PC-9 (cell line): ENCODE results near the gene CRTC1. TPM values are rescaled to one million over a fixed set of nuclear protein-coding genes. Genes with fewer than 3 reads are reported as not detected.

Experiments
- BruUV-seq: library from RNA; stranded (reverse); fragments of 400-500 nt; replicated peaks from 2 replicates; lab custom pipeline; 2021; lab: Mats Ljungman, UMichigan
- CTCF ChIA-PET: fragments of 300-600 bp; sonication (Branson Sonifier 250); formaldehyde crosslinking; loops from one replicate; lab custom pipeline; 2022; ENCODE audit warnings: antibody characterized with exemption; lab: Charles Lee
- POLR2A ChIA-PET: fragments of 300-600 bp; sonication (Branson Sonifier 250); formaldehyde crosslinking; loops from one replicate; lab custom pipeline; 2022; ENCODE audit warnings: antibody characterized with exemption; ENCODE audit not compliant: unreplicated experiment; lab: Charles Lee
- DNase-seq, 2 experiments: peaks; one replicate each; pipeline versions ENCODE4 v3.0.0 to v3.0.0-alpha.2; 2015 to 2022; ENCODE audit warnings: mixed read lengths in 1 of 2
- H2AFZ ChIP-seq: fragments of 200-600 bp; sonication (generic); 2 replicates; pipeline ENCODE4 v1.8.1; 2017; ENCODE audit warnings: antibody characterized with exemption
- H3F3A ChIP-seq: fragments of 200-600 bp; sonication (generic); 2 replicates; pipeline ENCODE4 v1.8.1; 2017; ENCODE audit warnings: antibody characterized with exemption, mild to moderate bottlenecking, low read depth; ENCODE audit not compliant: insufficient read depth
- H3K27ac ChIP-seq: fragments of 200-600 bp; sonication (generic); 2 replicates; pipeline ENCODE4 v1.6.1; 2016; ENCODE audit warnings: mixed run types
- H3K27me3 ChIP-seq: fragments of 200-600 bp; sonication (generic); 2 replicates; pipeline ENCODE4 v1.6.1; 2016; ENCODE audit warnings: low read depth, mixed run types; ENCODE audit not compliant: insufficient read depth
- H3K36me3 ChIP-seq: fragments of 200-600 bp; sonication (generic); 2 replicates; pipeline ENCODE4 v1.6.1; 2016; ENCODE audit warnings: low read depth, mixed run types
- H3K4me1 ChIP-seq: fragments of 200-600 bp; sonication (generic); replicated peaks from 2 replicates; pipeline ENCODE4 v1.6.1; 2016; ENCODE audit warnings: mixed run types; ENCODE audit not compliant: insufficient read depth
- H3K4me2 ChIP-seq: fragments of 200-600 bp; sonication (generic); 2 replicates; pipeline ENCODE4 v1.6.1; 2017; ENCODE audit warnings: mixed run types
- H3K4me3 ChIP-seq: fragments of 200-600 bp; sonication (generic); 2 replicates; pipeline ENCODE4 v1.6.1; 2016; ENCODE audit warnings: mixed run types
- H3K79me2 ChIP-seq: fragments of 200-600 bp; sonication (generic); 2 replicates; pipeline ENCODE4 v1.6.1; 2017; ENCODE audit warnings: low read depth, mixed run types
- H3K9me2 ChIP-seq: fragments of 200-600 bp; sonication (generic); 2 replicates; pipeline ENCODE4 v1.8.1; 2017; ENCODE audit warnings: mild to moderate bottlenecking; ENCODE audit not compliant: insufficient read depth
- H3K9me3 ChIP-seq: fragments of 200-600 bp; sonication (generic); 2 replicates; pipeline ENCODE4 v1.8.1; 2016; ENCODE audit warnings: low read depth; ENCODE audit not compliant: insufficient read depth
- H4K20me1 ChIP-seq: fragments of 200-600 bp; sonication (generic); 2 replicates; pipeline ENCODE4 v1.8.1; 2017; ENCODE audit not compliant: insufficient read depth
- CTCF ChIP-seq: fragments of 200-600 bp; sonication (generic); conservative IDR thresholded peaks from 2 replicates; pipeline ENCODE4 v1.6.1; 2017; ENCODE audit warnings: mixed run types, antibody characterized with exemption, mild to moderate bottlenecking, moderate library complexity
- EZH2 ChIP-seq: fragments of 200-600 bp; sonication (generic); IDR thresholded peaks from 2 replicates; pipeline ENCODE4 v1.8.0; 2017; ENCODE audit warnings: antibody characterized with exemption, low read depth
- intact Hi-C: fragments of 100-400 bp; cut with micrococcal nuclease; formaldehyde crosslinking; loops from one replicate; pipeline ENCODE4 v1.10.0; 2022; ENCODE audit not compliant: unreplicated experiment
- total RNA-seq: library from RNA; stranded (reverse); gene quantifications from 2 replicates; pipeline ENCODE4 v1.2.3, GENCODE V29; 2021

Gene CRTC1
- total RNA-seq, 1 experiment from 2014 or later, result 16.6 TPM

DNA sequence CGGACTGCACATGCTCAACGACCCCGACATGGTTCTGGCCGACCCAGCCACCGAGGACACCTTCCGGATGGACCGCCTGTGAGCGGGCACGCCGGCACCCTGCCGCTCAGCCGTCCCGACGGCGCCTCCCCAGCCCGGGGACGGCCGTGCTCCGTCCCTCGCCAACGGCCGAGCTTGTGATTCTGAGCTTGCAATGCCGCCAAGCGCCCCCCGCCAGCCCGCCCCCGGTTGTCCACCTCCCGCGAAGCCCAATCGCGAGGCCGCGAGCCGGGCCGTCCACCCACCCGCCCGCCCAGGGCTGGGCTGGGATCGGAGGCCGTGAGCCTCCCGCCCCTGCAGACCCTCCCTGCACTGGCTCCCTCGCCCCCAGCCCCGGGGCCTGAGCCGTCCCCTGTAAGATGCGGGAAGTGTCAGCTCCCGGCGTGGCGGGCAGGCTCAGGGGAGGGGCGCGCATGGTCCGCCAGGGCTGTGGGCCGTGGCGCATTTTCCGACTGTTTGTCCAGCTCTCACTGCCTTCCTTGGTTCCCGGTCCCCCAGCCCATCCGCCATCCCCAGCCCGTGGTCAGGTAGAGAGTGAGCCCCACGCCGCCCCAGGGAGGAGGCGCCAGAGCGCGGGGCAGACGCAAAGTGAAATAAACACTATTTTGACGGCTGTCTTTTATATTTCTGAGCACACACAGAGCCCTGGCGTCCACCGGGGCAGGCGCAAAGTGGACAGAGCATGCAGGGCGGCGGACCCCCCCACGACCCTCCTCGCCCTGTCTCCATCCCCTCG is 94.0 kb downstream of the CRTC1 start:
- Histone ChIP-seq H3K27ac (no peak overlapping the region), H3K79me2 (no peaks in the 10 kb centered on the region), H3K27me3 (no peaks in the 10 kb centered on the region), H3K4me3 (no peak overlapping the region), H2AFZ (no peak overlapping the region), H3K4me1 (no peaks in the 10 kb centered on the region), H4K20me1 (no peaks in the 10 kb centered on the region; the same call in 1 of the 2 replicates), H3K9me2 (no peaks in the 10 kb centered on the region), H3K9me3 (no peaks in the 10 kb centered on the region), H3K4me2 (no peak overlapping the region), H3K36me3 (no peaks in the 10 kb centered on the region), H3F3A (no peaks in the 10 kb centered on the region)
- TF ChIP-seq EZH2 (no peak), CTCF (no peak)
- no TSS peak for BruUV-seq
- intact Hi-C loops, result no loop called here
- no peak for DNase-seq
- ChIA-PET POLR2A (no interaction called here), CTCF (interaction anchor here (0.7 kb wide), 1 partner anchor 56 kb away, joined by 4 read pairs; no protein-coding TSS in a partner anchor)

GRCh38 chr19:18778076-18778389 is 94.6 kb downstream of the CRTC1 start:
- ChIA-PET CTCF (interaction anchor here (0.7 kb wide), 1 partner anchor 55 kb away, joined by 4 read pairs; no protein-coding TSS in a partner anchor), POLR2A (no interaction called here)
- Histone ChIP-seq H3K4me3 (no peak overlapping the region), H3K9me3 (no peaks in the 10 kb centered on the region), H3K27me3 (no peaks in the 10 kb centered on the region), H3K4me1 (no peaks in the 10 kb centered on the region), H3K36me3 (no peaks in the 10 kb centered on the region), H3K79me2 (no peaks in the 10 kb centered on the region), H4K20me1 (no peaks in the 10 kb centered on the region; the same call in 1 of the 2 replicates), H3K27ac (no peak overlapping the region), H3K9me2 (no peaks in the 10 kb centered on the region), H2AFZ (no peak overlapping the region), H3K4me2 (no peak overlapping the region), H3F3A (no peaks in the 10 kb centered on the region)
- BruUV-seq, result no TSS peak
- DNase-seq, result no peak
- intact Hi-C loops, result no loop called here
- TF ChIP-seq EZH2 (no peak), CTCF (no peak)

DNA sequence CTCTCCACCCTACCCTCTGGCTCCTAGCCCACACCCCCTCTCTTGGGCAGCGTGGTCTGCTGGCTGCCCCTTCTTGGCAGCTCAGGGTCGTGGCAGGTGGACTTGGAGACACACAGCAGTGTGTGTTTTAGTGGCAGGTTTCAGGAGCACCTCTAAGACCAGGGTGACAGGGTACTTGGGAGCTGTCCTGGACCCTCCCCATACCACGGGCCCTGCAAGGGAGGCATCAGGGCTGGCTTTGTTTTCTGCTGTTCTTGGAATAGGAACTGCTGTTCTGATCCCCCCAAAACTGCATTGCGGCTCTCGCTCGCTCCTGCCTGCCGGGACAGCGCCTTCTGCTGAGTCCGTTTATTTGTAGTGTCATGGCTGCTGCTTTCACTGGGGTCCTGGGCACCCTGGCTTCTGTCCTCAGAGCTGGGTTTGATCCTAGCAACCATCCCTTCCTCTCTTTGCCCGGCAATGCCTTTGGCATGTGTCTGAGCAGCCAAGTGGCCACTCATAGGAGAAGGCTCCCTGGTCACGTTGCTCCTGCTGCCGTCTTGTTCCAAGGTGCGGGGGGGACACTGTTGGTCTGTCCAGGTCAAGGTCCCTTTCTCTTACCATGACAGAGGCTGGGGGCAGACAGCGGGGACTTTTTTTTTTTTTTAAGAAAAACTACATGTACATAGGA is 95.5 kb downstream of the CRTC1 start:
- CTCF ChIA-PET, result no interaction called here
- DNase-seq, result no peak
- no peak for TF ChIP-seq CTCF

More for the DNA sequence above, 95.5 kb downstream of the CRTC1 start:
- no peaks in the 10 kb centered on the region; the same call in 1 of the 2 replicates for H4K20me1 ChIP-seq
- POLR2A ChIA-PET, result interaction anchor here (0.6 kb wide), 1 partner anchor 10 kb away, joined by 7 read pairs; no protein-coding TSS in a partner anchor
- H2AFZ ChIP-seq, result no peak overlapping the region
- H3K4me1 ChIP-seq, result no peaks in the 10 kb centered on the region
- no peaks in the 10 kb centered on the region for H3F3A ChIP-seq
- H3K36me3 ChIP-seq, result no peaks in the 10 kb centered on the region
- intact Hi-C loops, result no loop called here
- BruUV-seq, result no TSS peak
- no peak overlapping the region for H3K4me2 ChIP-seq
- no peak overlapping the region for H3K4me3 ChIP-seq
- H3K27me3 ChIP-seq, result no peaks in the 10 kb centered on the region
- H3K9me2 ChIP-seq, result no peaks in the 10 kb centered on the region
- no peaks in the 10 kb centered on the region for H3K9me3 ChIP-seq
- H3K79me2 ChIP-seq, result no peaks in the 10 kb centered on the region
- no peak overlapping the region for H3K27ac ChIP-seq
